ENCODE data around the gene KRTAP3-1.

DNA sequence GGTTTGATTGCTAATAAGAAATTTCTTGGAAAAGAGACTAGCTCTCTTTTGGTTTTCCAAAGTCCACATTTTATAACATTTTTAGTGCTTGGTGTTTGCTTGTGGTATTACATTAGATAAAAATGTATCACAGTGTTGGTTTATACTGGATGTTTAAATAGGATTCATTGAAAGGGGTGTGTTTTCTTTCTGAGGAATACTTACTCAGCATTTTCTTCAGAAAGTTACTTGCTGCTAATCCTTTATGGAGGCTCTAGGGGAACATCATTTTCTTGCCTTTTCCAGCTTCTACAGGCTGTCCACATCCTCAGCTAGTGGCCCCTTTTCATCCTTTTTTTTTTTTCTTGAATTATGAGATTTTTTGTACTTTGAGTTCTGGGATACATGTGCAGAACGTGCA lies 41.3 kb downstream of the KRTAP3-1 start:
- TF ChIP-seq, protein P1, sequence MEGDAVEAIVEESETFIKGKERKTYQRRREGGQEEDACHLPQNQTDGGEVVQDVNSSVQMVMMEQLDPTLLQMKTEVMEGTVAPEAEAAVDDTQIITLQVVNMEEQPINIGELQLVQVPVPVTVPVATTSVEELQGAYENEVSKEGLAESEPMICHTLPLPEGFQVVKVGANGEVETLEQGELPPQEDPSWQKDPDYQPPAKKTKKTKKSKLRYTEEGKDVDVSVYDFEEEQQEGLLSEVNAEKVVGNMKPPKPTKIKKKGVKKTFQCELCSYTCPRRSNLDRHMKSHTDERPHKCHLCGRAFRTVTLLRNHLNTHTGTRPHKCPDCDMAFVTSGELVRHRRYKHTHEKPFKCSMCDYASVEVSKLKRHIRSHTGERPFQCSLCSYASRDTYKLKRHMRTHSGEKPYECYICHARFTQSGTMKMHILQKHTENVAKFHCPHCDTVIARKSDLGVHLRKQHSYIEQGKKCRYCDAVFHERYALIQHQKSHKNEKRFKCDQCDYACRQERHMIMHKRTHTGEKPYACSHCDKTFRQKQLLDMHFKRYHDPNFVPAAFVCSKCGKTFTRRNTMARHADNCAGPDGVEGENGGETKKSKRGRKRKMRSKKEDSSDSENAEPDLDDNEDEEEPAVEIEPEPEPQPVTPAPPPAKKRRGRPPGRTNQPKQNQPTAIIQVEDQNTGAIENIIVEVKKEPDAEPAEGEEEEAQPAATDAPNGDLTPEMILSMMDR (IDR thresholded peaks at IDR 0.05) = no peak
- TF ChIP-seq POLR2A (IDR thresholded peaks at IDR 0.05) = no peak

All from testis (tissue), 2 donors.